HG03064 (cell line): ENCODE data around the gene RAB28.

Experiments used
- ATAC-seq: cut with Tn5 transposase; IDR thresholded peaks from one replicate; pipeline ENCODE4 v1.9.1; 2021; ENCODE audit warnings: low read depth; ENCODE audit not compliant: unreplicated experiment

RAB28 gene

DNA sequence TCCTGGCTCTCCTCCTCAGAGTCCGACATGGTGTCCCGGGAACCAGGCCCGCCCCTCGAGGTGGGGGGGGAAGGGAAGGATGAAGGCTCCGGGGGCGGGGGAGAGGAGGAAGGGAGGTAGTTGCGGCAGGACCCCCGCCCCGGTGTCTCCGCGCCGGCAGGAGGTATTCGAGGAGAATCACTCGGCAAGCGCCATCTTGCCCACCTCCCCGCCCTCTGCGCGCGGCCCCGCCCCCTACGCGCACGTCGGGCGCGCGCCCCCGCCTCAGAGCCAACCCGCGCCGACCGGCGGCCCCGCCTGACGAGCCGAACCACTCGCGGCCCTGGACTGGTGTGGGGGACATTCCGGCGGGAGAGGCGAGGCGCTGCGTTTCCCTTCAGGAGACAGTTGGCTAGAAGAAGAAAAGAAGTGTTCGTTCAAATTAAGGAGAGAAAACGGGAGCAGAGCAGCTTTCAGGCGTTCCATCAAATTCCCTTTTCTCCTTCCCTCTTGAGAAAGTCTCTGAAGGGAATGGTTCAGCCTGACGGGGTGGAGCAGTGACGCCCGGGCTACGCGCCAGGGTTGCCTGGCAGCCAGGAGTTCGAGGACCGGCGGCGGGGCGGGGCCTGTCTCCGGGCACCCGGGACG, at the start of gene RAB28:
Gene RAB28 (minus strand): TSS at position 219 of the 627 bp plus-strand sequence.
- peak; percentile 97 for ATAC-seq

DNA sequence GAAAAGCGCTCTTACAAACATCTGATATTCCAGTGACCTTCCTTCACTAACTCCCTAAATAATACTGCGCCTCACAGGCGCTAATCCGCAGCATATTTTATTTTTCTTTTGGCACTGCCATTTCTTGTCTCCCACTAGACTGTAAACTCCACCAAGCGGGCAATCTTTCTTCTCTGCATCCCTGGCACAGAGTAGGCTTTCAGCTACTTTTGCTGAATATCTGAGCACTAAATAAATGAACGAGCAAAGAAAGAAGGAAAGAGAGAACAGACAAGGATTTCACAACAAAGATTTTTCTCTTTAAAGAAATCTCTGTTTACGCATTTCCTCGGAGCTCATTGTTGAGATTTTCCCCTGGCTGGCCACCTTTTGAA, 47.5 kb upstream of the RAB28 start:
- no peak for ATAC-seq

DNA sequence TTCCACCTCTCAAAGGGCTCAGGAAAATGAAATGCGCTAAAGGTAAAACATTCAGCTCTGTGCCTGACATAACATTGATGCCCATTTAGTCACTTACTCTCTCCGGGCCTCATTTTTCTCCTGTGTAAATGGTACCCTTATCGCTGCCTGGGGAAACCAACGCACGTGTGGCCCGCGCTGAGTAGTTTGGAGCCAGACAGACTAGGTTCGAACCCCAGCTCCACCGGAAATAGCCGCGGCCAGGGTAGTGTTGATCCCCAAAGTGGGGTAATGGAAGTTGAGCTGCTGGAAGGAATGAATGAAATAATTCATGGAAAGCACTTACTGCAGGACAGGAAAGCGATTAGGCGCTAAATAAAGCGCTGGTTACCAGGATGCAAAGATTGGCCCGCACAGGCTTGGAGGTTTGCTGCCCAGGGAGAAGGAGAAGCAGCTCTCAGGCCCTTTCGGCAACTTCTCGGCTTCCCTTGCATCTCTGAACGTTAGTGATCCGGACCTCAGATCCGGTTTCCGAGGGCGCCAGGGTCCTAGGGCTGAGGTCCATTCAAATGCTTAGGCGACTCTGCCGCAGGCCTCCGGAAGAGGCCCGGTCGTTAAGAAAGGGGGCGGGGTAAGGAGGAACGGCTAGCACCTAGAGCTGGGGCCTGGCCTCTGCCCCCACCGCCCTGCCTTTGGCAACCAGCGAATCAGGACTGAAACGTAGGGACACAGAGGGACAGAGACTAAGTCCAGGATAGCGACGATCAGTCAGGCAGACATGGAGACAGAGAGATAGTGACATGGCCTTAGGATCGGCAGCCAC, 46.9 kb upstream of the RAB28 start:
- ATAC-seq = no peak

DNA sequence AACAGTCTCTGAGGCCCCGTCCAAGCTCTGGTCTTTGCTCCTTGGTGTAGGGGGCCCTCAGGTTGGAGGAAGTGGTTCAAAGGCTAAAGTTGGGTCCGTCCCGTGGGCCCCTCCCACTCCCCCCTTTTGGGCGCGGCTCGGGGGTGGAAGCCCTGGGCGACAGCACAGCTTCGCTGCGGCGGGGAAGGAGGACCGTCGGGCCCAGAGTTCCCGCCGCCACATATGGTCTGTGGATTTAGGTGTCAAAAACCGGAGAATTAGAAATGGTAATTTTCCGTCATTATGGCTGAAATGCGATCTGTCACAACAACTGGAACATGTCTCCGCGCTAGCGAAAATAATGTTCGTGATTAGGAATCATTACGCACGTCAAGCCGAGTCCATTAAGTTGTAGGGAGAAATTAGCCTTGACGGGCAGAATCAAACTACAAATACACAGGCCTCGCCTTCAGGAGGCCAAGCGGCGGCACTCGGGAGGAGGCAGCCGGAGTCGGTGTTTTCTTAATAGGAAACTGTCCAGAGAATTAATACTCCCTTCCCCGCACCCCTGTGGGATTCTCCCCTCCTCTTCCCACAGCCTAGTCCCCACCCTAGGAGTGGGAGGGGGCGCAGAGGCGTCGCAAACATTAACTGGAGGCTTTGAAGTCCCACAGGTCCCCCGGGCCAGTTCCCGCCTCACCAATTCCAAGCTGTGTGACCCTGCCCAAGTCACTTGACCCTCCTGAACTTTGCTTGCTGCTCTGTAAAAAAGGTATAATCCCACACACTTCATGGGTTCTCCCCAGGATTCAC, 45.2 kb upstream of the RAB28 start:
- no peak for ATAC-seq

DNA sequence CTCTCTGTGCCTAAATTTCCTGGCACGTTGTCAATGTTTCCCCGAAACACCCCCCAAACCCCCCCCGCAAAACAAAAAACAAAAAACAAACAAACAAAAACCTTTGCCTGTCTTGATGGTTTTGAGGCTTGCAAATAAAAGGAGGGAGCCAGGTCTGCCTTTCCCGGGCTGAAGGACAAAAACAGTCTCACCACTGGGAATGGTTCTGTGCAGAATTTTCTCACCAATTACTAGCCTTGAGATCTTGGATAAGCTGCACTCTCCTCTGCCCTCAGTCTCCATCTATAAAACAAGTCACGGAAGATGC, 44.6 kb upstream of the RAB28 start:
- ATAC-seq = no peak

DNA sequence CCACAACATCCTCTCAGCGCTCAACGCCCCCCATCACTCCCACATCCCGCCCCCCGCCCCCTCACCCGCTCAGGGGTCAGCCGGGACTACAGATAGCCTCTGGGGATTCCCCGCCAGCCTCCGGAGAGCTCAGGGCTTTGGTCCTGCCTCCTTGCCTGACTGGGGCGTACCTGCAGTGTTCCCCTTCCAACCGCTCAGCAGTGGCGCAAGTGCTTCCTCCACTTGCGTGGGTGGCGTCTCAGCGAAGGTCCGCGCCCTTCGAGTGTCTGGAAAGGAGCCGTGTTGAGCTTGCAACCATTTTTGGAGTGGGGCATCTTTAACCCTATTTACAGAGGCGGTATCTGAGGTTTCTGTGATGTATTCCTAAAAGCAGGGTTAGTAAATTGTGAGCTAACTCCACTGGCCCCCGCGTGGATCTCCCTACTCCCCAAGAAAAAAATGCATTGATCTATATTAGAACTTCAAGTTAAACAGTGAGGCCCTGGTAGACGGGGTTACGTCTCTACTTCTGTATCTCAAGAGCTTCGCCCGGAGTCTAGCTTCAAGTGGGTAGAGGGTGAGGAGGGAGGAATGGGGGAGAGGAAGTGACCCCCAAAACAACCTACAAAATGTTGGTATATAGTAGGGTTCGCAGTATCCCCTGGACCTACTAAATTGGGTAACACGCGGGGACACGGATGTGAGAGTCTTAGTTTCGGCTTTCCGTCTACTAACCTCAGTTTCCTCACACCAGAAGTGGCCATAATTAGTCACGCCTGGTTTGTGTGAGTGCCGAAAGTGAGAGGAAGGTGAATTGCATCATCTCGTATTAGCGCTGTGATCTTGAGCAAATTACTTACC, 44.1 kb upstream of the RAB28 start:
- ATAC-seq = peak; percentile 71

DNA sequence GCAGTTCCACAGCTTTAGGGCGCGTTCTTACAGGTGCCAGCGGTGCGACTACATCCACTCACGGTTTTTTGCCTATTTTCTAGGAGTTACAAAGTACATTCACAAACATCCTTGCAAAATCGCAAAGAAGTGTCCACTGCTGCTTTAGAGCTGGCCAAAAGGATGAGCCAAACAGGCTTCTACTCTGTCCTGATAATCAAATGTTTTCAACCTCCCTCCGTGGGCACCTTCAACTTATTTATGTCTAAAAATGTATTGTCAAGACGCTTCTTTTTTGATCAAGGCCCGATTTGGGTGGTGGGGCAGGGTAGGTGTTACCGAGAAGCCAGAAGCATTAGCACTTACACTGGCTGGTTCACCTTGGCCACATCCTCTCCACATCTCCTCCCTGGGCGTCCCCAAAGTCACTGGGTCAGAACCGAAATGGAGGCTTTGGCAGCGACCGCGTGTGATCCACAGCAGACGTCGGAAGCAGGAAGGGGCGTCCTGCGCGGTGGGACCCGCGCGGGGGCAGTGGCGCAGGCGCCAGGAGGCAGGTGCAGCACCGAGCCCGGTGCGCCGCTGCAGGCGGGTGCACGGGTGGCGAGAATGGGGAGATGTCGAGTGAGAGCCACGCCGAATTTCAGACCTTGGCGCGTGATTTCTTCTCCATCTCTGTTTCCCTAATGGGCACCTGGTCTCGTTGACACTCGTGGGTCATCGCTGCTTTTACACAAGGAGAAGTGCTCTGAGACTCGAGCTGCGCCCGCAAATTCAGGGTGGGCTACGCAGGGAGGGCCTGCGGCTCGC, 43.2 kb upstream of the RAB28 start:
- no peak for ATAC-seq

DNA sequence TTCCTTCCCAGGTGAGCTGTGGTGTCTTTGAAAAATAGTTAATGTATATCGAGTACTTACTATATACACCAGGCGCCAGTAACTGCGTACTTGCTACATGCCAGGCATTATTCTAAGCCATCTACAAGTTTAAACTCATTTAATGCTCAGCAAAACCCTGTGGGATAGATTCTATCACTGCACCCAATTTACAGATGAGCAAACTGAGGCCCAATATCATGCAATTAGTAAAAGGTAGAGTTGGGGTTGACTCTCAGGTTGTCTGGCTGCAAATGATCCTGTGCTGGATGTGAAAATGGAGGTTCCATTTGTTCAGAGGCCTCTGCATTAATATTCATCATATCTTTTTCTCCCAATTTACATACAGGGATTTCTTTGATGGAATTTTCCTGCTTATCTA, 42.5 kb upstream of the RAB28 start:
- ATAC-seq = no peak

DNA sequence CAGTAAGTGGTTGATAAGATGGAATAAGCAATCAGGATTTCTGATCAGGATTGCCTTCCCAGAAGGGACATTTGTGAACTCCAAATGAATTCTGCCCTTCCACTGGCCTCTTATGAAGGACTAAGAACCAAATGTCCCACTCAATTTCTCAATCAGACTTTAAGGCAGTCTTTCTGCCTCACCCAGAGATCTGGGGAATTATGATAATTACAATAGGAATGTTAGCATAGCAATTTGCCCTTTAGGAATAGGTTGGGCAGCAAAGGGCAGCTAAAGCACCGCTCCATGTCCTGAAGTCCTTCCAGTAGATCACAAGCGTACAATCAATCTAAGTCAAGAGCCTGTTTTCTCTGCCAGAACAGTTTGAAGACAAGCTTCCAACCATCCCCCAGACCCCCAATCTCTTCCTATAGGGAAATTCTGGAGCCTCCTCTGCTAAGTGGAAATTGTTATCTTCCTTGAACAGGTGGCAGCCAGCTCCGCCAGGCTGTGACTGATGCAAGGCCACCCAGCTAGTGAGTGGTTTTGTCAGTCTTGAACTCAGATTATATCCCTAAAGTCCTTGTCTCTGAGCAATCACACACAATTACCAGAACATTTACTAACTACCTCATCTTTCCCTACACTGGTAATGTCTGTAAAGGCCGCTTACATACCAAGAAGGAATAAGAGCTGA, 41.6 kb upstream of the RAB28 start:
- no peak for ATAC-seq

DNA sequence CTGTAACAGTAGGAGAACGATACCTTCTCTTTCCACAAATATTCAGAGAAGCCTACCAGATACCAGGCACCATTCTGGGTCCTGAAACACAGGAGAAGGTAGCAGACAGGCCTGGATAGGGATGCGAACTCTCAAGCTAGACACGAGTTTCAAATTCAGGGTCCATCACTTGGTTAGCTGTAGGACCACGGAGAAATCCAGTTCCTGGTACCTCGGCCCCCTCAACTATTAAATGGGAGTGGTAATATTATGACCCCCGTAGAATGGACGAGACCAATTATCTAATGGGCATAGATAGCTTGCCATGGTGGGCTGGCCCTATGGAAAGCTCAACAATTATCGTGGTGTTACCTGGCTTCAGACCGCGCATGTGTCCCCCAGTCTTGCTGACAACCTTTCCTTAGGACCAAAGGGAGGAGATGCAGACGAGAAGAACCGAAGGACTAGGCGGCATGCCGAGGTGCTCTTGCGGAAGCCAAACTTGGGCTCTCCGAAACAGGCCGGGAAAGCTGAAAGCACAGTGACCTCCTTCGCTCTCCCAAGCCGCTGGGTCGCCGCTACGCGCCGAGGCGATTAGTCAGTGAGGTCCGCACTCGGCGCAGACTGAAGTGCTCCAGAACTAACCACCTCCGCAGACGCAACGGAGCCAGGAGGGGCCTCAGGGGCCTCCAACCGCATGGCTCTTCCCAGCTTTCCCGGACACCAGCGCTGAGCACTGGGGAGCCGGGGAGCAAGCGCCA, 40.5 kb upstream of the RAB28 start:
- ATAC-seq = no peak

DNA sequence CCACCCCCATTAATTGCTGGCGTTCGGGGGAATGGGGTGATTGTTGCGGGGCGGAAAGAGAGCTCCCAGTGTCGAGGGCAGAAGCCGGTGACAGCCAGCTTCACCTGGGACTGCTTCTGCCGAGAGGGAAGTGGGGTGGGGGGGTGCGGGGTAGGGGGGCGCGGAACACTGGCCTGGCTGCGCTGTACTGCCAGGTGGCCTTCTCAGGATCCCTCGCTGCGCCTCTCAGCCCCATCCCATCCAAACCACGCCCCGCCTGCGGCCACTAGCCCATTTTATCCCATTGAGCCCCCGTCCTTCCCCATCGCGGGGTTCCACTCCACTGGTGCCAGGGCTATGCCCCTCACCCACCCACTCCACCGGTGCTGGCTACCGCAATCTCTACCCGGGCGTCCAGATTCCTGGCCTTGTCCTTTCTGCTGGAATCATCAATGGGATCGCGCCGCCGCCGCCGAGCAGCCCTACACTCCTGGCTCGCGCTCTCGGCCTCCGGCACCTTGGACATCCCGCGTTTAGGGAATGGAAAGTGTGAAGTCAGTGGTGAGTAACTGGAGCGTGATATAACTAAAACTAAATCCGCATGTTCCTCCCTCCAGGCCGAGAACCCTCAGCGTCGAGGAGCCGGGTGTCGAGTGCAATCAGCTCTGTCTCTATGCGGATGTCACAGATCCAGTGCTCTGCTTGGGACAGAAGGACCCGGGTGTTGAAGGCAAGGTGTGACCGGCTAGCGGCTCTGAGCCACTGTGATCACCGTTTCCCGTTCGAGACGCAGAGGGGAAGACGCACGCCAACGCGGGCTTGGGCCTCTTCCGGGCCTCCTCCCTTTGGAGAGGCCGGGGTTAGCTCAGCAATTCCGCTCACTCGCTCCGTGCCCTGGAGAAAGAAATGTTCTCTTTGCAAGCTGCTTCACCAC, 39.7 kb upstream of the RAB28 start:
- ATAC-seq = no peak

DNA sequence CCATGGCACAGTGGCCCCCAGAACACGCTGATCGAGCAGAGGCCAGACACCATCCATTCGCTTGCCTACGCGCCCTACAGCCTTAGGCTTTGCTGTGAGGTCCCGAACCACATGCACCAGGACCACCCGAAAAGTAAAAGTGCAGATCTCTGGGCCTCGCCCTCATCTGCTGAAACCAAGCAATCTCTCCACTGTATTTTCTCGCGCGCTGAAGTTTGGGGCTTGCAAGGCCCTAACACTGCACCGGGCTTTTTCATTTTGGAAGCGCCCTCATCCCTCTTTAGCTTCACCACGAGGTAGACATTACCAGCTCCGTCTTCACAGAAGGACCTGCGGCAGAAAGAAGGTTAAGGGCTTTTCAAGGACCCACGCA, 39.0 kb upstream of the RAB28 start:
- ATAC-seq = no peak

DNA sequence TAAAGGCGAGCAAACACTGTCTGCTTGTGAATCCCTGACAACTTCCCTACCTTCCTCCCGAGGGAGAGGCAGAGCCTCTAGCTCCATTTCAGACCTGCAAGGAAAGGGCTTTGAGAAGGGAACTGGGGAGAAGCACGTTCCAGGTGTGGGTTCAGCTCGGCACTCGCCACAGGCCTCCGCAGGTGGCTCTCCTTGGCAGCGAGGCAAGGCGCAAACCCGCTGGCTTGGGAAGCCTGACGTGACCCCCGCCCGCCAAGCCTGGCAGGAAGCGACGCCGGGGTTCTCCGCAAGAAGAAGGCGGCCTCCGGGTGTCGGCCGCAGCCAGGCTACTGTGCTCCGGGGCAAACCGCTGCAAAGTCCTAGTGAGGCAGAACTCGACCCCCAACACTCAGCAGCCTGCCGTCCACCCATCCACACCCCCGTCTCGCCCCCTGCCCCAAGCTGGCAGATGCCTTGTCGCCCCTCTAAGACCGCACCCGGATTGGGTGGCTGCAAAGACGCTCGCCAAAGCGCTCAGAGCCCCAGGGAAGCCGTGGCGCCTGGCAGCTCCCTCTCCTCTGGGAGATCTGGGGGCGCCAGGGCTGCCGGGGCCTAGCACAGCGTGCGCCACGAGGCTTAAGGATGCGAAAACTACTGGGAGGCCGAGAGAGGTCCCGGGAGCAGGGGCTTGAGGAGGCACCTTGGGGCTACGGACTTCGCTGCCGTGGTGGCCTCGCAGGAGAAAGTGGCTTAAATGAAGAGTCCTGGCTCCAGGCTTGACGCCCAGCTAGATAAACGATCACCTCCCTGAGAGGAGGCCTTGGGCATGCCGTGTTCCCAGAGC, 38.4 kb upstream of the RAB28 start:
- no peak for ATAC-seq

DNA sequence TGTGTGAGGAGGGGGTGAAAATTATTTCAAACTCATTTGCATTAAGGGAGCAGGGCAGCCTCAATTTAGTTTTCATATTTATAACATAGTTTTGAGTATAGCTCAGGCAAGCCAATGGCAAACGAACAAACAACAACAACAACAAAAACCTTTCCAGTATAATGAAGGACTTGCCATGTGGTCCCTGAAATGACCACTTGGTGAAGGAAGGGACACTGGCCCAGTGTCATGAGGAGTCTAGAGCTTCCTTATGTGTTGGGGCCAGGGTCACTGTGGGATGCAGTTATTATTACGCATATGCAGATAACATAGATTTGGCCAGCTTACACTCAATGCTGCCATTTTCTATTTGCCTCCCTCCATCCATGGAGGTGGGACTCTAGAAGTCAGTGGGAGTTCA, 36.9 kb upstream of the RAB28 start:
- no peak for ATAC-seq

DNA sequence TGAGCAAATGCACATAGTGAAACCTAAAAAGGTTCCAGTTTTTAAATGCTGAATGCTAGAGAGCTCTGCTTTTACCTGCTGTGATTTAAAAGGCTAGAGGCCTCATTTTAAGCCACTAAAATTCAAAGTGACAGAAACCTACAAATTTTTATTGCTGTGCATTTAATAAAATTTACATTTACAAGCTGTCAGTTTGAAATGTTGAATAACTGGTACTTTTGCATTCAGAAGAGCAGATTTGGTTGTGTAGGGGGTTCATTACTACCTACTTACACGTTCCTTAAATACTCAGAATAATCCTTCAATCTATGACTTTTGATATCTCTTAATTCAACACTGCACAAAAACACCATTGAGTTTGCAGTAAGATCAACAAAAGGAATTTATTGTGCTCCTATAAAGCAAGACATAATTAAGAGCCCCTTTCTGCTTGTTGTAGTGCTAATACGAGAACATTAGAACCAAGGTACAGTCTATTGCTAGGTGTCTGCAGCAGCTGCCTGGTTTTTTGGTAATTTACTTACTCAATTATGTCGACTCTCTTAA, 32.2 kb upstream of the RAB28 start:
- no peak for ATAC-seq

DNA sequence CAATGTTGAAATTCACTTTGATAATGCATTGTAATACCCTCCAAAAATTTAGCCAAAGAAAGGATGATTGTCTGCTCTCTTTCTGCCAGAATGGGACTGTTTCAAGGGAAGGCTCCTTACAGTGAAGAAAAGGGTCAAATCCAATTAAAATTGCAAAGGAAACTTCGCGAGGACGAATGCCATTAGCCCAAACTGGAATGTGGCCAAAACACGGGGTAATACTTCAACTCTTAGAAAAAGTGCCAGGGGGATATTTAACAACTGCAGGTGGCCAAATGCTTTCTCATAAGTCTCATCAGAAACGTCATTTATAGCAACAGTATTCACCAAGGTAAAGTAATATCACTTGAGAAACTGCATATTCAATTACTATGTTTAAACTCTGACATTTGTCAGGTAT, 31.1 kb upstream of the RAB28 start:
- no peak for ATAC-seq

DNA sequence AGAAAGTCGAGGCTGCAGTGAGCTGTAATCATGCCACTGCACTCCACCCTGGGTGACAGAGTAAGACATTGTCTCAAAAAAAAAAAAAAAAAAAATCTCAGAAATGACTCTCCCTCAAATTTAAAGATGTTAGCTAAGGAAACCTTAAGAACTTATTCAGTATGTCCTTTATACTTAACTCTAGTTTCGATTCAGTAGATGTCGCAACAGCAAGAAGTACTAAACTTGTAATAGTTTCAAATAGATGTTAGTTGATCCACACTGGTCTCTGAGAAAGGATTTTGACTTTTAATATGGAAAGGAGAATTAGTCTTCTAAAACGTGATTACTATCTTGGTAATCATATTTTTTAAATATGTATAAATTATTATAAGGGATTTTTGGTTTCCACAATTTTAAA, 30.6 kb upstream of the RAB28 start:
- no peak for ATAC-seq
